ENCODE data around the gene SLC6A11.

Gene SLC6A11

DNA sequence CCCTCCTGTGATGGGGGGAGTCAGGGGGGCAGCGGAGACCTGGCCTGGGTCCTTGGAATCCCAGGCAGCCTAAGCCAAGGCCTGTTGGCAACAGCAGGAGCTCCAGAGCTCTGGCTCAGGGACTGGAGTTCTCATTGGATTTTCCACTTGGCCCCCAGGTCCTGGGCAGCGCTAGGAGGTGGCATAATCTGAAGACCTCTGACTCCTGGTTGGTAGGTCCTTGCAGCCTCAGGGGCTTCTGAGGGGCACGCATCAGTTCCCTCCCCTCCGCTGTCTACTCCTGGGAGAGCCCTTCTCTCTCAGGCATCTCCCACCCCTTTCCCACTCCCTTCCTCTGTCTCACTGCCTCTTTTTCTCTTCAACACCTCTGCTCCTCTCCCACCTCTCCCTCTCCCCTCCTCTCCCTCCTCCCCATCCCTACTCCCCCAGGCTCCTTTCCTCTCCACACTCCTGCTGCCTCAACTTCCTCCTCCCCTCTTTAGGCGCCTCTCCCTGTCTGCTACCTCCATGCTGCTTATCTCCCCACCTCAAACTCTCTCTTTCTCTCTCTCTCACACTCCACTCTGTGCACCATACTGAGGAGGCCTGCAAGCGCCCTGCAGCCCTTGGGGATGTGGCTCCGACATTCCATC lies 135.4 kb downstream of the SLC6A11 start:
- no peak overlapping the region for H3K27ac ChIP-seq
- no peaks in the 10 kb centered on the region for H4K20me1 ChIP-seq (ENCODE audit: insufficient read depth)
- TF ChIP-seq CTCF (conservative IDR thresholded peaks at IDR 0.05; ENCODE audit: low read depth, low read length), result no peak
- H3K4me3 ChIP-seq (IDR thresholded peaks at IDR 0.05; ENCODE audit: insufficient read depth, low read depth, low read length), result no peak overlapping the region
- H3K4me1 ChIP-seq (ENCODE audit: low read depth, poor library complexity, severe bottlenecking), result no peaks in the 10 kb centered on the region
- H3K9ac ChIP-seq, result no peak overlapping the region
- H3K79me2 ChIP-seq (ENCODE audit: insufficient read depth, low read depth), result no peaks in the 10 kb centered on the region
- H2AFZ ChIP-seq (ENCODE audit: low read depth), result no peak overlapping the region
- no peaks in the 10 kb centered on the region for H3K36me3 ChIP-seq (ENCODE audit: insufficient read depth)
- H3K4me2 ChIP-seq, result no peak overlapping the region
- H3K27me3 ChIP-seq (ENCODE audit: insufficient read depth, low read depth), result no peaks in the 10 kb centered on the region

DNA sequence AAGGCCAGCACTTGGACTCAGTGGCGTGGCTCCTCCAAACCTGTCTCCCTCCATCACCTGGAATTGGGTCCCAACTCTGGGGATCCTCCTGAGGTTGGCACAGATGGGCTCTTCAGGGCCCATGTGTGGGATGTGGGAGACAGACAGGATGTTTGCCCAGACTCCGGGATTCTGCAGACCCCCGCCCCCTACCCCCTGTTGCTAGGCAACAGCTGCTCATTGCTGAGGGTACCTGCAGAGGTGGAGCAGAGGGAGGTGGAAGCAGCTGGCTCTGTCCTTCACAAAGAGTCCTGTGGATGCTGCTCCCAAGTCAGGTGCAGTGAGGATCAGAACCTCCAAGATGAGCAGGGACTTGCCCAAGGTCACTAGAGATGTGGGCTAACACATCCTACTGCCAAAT lies 136.5 kb downstream of the SLC6A11 start:
- H3K27me3 ChIP-seq (ENCODE audit: insufficient read depth, low read depth), result no peaks in the 10 kb centered on the region

GRCh38 chr3:10954740-10955139 lies 138.7 kb downstream of the SLC6A11 start:
- TF ChIP-seq CTCF (conservative IDR thresholded peaks at IDR 0.05; ENCODE audit: low read depth, low read length), result no peak
- Histone ChIP-seq H3K4me2 (no peak overlapping the region), H3K4me1 (ENCODE audit: low read depth, poor library complexity, severe bottlenecking) (no peaks in the 10 kb centered on the region), H3K4me3 (IDR thresholded peaks at IDR 0.05; ENCODE audit: insufficient read depth, low read depth, low read length) (no peak overlapping the region), H3K79me2 (ENCODE audit: insufficient read depth, low read depth) (no peaks in the 10 kb centered on the region), H4K20me1 (ENCODE audit: insufficient read depth) (no peaks in the 10 kb centered on the region), H3K27me3 (ENCODE audit: insufficient read depth, low read depth) (no peaks in the 10 kb centered on the region), H3K36me3 (ENCODE audit: insufficient read depth) (no peaks in the 10 kb centered on the region), H3K9ac (no peak overlapping the region), H2AFZ (ENCODE audit: low read depth) (no peak overlapping the region), H3K27ac (no peak overlapping the region)

More for the DNA sequence above, 136.5 kb downstream of the SLC6A11 start:
- Histone ChIP-seq H3K4me3 (IDR thresholded peaks at IDR 0.05; ENCODE audit: insufficient read depth, low read depth, low read length) (no peak overlapping the region), H3K4me2 (no peak overlapping the region), H3K27ac (no peak overlapping the region), H3K79me2 (ENCODE audit: insufficient read depth, low read depth) (no peaks in the 10 kb centered on the region), H3K4me1 (ENCODE audit: low read depth, poor library complexity, severe bottlenecking) (no peaks in the 10 kb centered on the region), H2AFZ (ENCODE audit: low read depth) (no peak overlapping the region), H4K20me1 (ENCODE audit: insufficient read depth) (no peaks in the 10 kb centered on the region), H3K36me3 (ENCODE audit: insufficient read depth) (no peaks in the 10 kb centered on the region), H3K9ac (no peak overlapping the region)
- TF ChIP-seq CTCF (conservative IDR thresholded peaks at IDR 0.05; ENCODE audit: low read depth, low read length), result no peak

DNA sequence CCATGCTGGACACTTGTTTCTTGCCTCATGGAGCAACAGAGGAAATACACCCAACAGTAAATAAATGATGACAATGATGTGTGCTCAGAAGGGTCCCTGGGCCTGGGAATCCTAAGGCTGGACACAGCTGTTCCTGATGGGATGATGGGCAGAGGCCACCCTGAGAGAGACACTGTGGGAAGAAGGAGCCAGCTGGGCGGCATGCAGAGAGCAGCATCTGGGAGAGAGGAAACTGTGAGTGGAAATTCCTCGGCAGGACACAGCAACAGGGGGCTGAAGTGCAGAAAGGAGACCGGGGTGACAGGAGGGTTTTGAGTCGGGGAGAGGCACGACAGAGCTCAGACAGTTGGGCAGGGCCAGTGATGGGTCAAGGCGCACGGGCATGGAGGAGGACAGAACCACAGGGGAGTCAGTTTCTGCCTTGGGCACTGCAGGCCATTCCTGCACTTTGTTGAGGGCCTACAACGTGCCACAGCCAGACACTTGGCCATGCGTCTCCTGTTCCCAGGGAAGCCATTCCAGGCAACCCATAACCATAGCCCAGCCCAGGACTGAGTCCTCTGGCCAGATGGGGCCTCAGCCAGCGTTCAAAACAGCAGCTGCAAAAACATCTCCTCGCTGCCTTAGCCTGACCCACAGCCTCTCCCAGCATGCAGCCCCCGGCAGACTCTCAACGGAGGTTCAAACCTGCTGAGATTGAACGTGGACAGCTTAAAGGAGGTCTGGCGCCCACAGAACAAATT lies 139.9 kb downstream of the SLC6A11 start:
- Histone ChIP-seq H2AFZ (ENCODE audit: low read depth) (no peak overlapping the region), H3K9ac (no peak overlapping the region), H3K4me3 (IDR thresholded peaks at IDR 0.05; ENCODE audit: insufficient read depth, low read depth, low read length) (no peak overlapping the region), H3K36me3 (ENCODE audit: insufficient read depth) (no peaks in the 10 kb centered on the region), H3K79me2 (ENCODE audit: insufficient read depth, low read depth) (no peaks in the 10 kb centered on the region), H4K20me1 (ENCODE audit: insufficient read depth) (no peaks in the 10 kb centered on the region), H3K27me3 (ENCODE audit: insufficient read depth, low read depth) (no peaks in the 10 kb centered on the region), H3K4me1 (ENCODE audit: low read depth, poor library complexity, severe bottlenecking) (no peaks in the 10 kb centered on the region), H3K4me2 (no peak overlapping the region), H3K27ac (no peak overlapping the region)
- TF ChIP-seq CTCF (conservative IDR thresholded peaks at IDR 0.05; ENCODE audit: low read depth, low read length), result no peak

All from KMS-11 (cell line).